Stimulated activated CD4-positive, alpha-beta T cell treated with anti-CD3 and anti-CD28 coated beads, TNF-alpha, amount 100 ng/mL, for 24 hours (primary cell): ENCODE results near the gene HOXD4.

Experiments used
- DNase-seq, 3 experiments: peaks; one replicate each; pipeline ENCODE4 v3.0.0-alpha.2; 2020; ENCODE audit warnings: low read depth in 3 of 3

HOXD4 gene

GRCh38 chr2:176170602-176171305 lies 19.4 kb downstream of the HOXD4 start:
- DNase-seq: no peak

- no peak for DNase-seq
Observed at GRCh38 chr2:176171351-176172006, 20.1 kb downstream of the HOXD4 start.

- no peak for DNase-seq
Observed at GRCh38 chr2:176172007-176172894, 20.9 kb downstream of the HOXD4 start.

- no peak for DNase-seq
Observed at GRCh38 chr2:176172895-176173566, 21.7 kb downstream of the HOXD4 start.

GRCh38 chr2:176173567-176174381 lies 22.4 kb downstream of the HOXD4 start:
- DNase-seq: no peak

- no peak for DNase-seq
Observed at GRCh38 chr2:176174382-176174823, 23.1 kb downstream of the HOXD4 start.

GRCh38 chr2:176174824-176175708 lies 23.7 kb downstream of the HOXD4 start:
- DNase-seq: no peak

- DNase-seq: no peak
Observed at GRCh38 chr2:176175709-176176607, 24.6 kb downstream of the HOXD4 start.

GRCh38 chr2:176177580-176178037 lies 26.3 kb downstream of the HOXD4 start:
- DNase-seq: no peak

GRCh38 chr2:176178038-176178756 lies 26.8 kb downstream of the HOXD4 start:
- no peak for DNase-seq

GRCh38 chr2:176178757-176179295 lies 27.5 kb downstream of the HOXD4 start:
- no peak for DNase-seq

GRCh38 chr2:176181551-176181950 lies 30.2 kb downstream of the HOXD4 start:
- no peak for DNase-seq

GRCh38 chr2:176182671-176183070 lies 31.3 kb downstream of the HOXD4 start:
- DNase-seq: no peak

- DNase-seq: no peak
Observed at GRCh38 chr2:176184749-176185148, 33.4 kb downstream of the HOXD4 start.

GRCh38 chr2:176186024-176186423 lies 34.7 kb downstream of the HOXD4 start:
- DNase-seq: no peak

- DNase-seq: no peak
Observed at GRCh38 chr2:176187200-176187898, 36.0 kb downstream of the HOXD4 start.
